Measurements from ENCODE around the gene CGA. TPM values are rescaled to one million over a fixed set of nuclear protein-coding genes. Genes with fewer than 3 reads are reported as not detected.

CGA gene
- total RNA-seq, 1 donor from 2014 or later, result not detected

Other genes with a start within 250 kb of the CGA start
- gene HTR1E, start 157.6 kb downstream of the CGA start, total RNA-seq, result not detected
- 30.4 TPM for gene ZNF292, start 60.5 kb upstream of the CGA start, total RNA-seq
- 6.2 TPM for gene SMIM8, start 227.5 kb upstream of the CGA start, total RNA-seq
- gene GJB7, start 234.2 kb upstream of the CGA start, total RNA-seq, result not detected
- gene C6orf163, start 249.7 kb upstream of the CGA start, total RNA-seq, result 3.1 TPM

Data from mesenteric fat pad (tissue), 1 donor.